NCI-H345 (cell line): ENCODE data around the gene TMEM114.

Experiments used
- DNase-seq: peaks from one replicate; lab custom pipeline; 2025; lab: John Stamatoyannopoulos, UW

TMEM114 gene

GRCh38 chr16:8611122-8611521 lies 20.8 kb upstream of the TMEM114 start:
- DNase-seq: no peak

- DNase-seq: no peak
Observed at GRCh38 chr16:8607214-8607613, 16.9 kb upstream of the TMEM114 start.

GRCh38 chr16:8605554-8605953 lies 15.2 kb upstream of the TMEM114 start:
- DNase-seq: no peak

GRCh38 chr16:8600144-8600775 lies 9.9 kb upstream of the TMEM114 start:
- DNase-seq: no peak

- no peak for DNase-seq
Observed at GRCh38 chr16:8596581-8596980, 6.3 kb upstream of the TMEM114 start.

GRCh38 chr16:8595783-8596182 lies 5.5 kb upstream of the TMEM114 start:
- DNase-seq: no peak

GRCh38 chr16:8594149-8594666 lies 3.9 kb upstream of the TMEM114 start:
- DNase-seq: no peak

- DNase-seq: no peak
Observed at GRCh38 chr16:8591451-8591850, 1.1 kb upstream of the TMEM114 start.

GRCh38 chr16:8590811-8591210 lies 500 bp upstream of the TMEM114 start:
- no peak for DNase-seq

GRCh38 chr16:8589057-8589899 lies 1.0 kb downstream of the TMEM114 start:
- DNase-seq: no peak

GRCh38 chr16:8588682-8589056 lies 1.6 kb downstream of the TMEM114 start:
- DNase-seq: no peak

- no peak for DNase-seq
Observed at GRCh38 chr16:8587065-8587464, 3.2 kb downstream of the TMEM114 start.

- no peak for DNase-seq
Observed at GRCh38 chr16:8585857-8586256, 4.5 kb downstream of the TMEM114 start.

GRCh38 chr16:8585041-8585440 lies 5.3 kb downstream of the TMEM114 start:
- no peak for DNase-seq

GRCh38 chr16:8583732-8584131 lies 6.6 kb downstream of the TMEM114 start:
- no peak for DNase-seq

GRCh38 chr16:8583199-8583598 lies 7.1 kb downstream of the TMEM114 start:
- no peak for DNase-seq

GRCh38 chr16:8581831-8582580 lies 8.3 kb downstream of the TMEM114 start:
- DNase-seq: no peak

GRCh38 chr16:8579559-8579958 lies 10.8 kb downstream of the TMEM114 start:
- DNase-seq: no peak

GRCh38 chr16:8577678-8578304 lies 12.5 kb downstream of the TMEM114 start:
- DNase-seq: no peak

- DNase-seq: no peak
Observed at GRCh38 chr16:8576141-8577004, 13.9 kb downstream of the TMEM114 start.

GRCh38 chr16:8575399-8575798 lies 14.9 kb downstream of the TMEM114 start:
- no peak for DNase-seq
